Sciatic nerve (tissue), 2 donors: ENCODE results near the gene SMYD3. TPM values are rescaled to one million over a fixed set of nuclear protein-coding genes. Genes with fewer than 3 reads are reported as not detected.
"Not testable (repeated sequence)": the region's sequence is repeated elsewhere in the genome, so short reads cannot be mapped to it uniquely, and the experiment has no call there.

Experiments
- ATAC-seq: fragments of 200-7000 bp; cut with Tn5 transposase; one replicate; pipeline ENCODE4 v1.9.1; 2020; ENCODE audit warnings: mild to moderate bottlenecking, moderate library complexity
- DNase-seq: peaks from one replicate; pipeline ENCODE4 v3.0.0-alpha.2; 2020; ENCODE audit warnings: low spot score
- intact Hi-C: fragments of 100-400 bp; cut with DNase I; formaldehyde crosslinking; loops from one replicate; pipeline ENCODE4 v1.14.2; 2022
- total RNA-seq: library from RNA; stranded (reverse); fragmentation: NEBNext Ultra II Directional; extraction: Animal tissue kit (Norgen Biotek cat#: 25700); gene quantifications from one replicate; pipeline ENCODE4 v1.2.1, GENCODE V29; 2021
- donor health status: DM: no; HTN: no; CAD: no.
- donor health status: DM: no; HTN: no; CAD: no.

The SMYD3 gene
- total RNA-seq, 1 donor from 2014 or later = 27.7 TPM

DNA sequence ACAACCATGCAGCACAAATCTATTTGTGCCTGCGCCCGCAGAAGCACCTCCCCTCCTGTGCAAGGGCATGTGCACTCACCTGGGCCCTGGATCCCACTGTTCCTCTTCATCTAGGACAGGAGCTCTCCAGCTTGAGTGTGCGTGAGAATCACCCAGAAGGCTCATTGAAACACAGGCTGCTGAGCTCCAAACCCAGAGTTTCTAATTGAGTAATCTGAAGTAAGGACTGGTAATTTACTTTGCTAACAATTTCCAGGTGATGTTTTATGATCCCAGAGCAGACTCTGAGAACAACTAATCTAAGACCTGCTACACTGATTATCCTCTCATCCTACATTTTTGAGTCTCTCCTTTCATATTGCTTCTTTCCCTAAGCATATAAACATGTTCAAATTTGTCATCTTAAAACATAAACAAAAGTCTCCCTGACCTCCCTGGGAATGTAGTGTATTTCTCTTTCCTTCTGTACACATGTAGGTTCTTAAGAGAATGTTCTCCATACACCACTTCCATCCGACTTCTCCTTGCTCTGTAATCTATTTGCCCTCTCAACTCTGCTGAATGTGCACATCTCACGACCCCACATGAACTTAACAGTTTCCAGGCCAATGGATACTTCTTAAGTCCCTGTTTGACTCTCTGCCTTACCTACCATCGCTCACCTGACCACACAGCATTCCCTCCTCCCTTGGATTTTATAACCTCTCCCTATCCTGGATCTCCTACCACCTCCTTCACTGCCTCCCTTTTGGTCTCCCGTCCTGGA is 522.5 kb downstream of the SMYD3 start:
- intact Hi-C loops = no loop called here
- ATAC-seq (no peak), DNase-seq (no peak)

DNA sequence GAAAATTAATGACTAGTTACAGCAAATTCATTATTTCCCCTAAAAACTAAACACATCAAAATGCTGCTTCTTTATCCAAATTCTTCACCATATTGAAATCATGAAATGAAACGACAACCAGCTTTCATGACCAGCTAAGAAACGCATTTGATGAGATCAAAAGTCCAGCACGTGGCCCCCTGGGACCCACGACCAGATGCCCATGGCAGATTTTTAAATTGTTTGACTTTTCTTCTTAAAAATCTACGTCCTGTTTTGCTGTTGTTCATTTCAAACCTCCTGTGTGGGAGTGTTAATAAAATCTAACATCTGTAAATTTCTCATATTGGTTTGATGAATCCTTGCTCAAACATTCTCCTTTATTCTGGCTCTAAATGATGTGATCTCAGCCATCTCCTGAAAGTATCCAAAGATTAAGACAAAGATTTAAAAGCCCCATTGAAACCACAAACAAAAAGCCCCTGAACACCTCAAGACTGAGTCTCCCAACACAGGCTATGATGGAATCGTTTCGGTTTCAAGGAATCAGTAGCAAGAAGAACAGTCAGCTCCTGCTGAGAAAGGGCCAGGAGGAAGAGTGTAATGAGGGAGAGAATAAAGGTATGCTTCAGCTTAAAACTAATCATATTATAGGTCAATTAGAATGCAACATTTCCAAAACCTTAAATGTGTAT is 523.6 kb downstream of the SMYD3 start:
- intact Hi-C loops = no loop called here
- no peak for DNase-seq
- no peak for ATAC-seq

DNA sequence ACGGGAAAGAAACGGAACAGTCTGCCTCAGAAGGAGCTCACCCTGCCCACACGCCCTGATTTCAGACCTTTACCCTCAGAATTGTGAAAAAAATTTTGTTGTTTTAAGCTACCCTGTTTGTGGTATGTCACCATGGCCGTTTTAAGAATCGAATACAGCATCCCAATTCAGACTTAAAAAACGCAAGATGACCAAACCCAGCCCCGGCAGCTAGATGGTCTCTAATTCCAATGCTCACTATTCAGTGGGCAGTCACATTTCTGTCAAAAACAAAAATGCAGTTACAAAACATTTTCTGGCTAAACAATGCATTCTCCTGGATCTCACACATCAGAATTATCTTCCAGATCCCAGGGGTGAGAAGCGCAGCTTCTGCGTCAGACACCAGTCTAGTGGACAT is 527.5 kb downstream of the SMYD3 start:
- ATAC-seq (no peak), DNase-seq (no peak)
- intact Hi-C loops = no loop called here

DNA sequence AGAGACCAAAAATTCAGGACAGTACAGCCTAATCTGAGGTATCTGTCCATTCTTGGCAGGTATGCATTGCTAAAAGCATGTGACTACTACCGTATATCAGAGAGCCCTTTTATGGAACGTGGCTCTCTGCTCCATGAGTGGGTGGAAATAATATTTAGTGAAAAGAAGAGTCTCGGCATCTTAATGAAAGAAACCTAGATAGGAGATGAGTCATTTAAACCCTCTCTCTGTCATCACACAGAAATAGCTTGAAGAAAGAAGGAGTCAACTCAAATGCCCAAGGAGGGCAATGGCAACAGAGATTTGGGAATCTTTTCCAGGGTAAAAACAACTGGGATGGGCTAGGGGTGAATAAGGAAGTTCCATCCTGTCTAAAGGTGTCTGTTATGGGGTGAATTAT is 528.2 kb downstream of the SMYD3 start:
- no peak for DNase-seq
- ATAC-seq = no peak
- intact Hi-C loops = no loop called here

DNA sequence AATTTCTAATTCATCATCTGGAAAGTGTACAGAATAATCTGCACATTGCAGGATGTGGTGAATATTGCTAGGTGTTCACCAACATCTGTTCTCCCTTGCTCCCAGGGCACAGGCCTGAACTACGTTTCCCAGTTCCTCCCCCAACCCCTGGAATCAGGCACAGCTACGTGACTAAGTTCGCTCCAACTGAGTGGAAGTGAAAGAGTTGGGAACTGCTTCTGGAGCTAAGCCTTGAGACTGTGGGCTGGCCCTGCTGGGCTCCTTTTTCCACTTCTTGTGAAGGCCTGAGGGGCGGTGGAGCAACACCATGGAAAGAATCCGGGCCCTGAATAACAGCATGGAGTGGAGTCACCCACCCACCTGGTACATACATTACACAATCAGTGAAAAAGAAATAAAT is 534.6 kb downstream of the SMYD3 start:
- intact Hi-C loops = no loop called here
- DNase-seq (no peak), ATAC-seq (no peak)

DNA sequence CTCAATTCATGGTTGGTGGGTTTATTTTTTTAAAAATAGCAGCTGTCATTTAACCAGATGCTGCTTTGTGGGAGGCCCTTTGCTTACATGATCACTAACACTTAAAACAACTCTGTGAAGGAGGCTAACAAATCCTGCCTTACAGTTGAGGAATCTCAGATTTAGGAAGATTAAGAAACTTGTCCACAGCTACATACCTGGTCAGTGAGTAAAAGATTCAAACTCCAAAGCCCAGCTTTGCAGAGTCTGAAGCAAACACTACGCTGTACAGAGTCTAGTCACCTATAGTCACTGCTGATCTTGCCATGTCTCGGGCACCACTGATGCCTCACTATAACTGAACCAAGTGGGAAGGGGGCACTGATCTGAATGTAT is 535.4 kb downstream of the SMYD3 start:
- DNase-seq = no peak
- intact Hi-C loops = no loop called here
- no peak for ATAC-seq

DNA sequence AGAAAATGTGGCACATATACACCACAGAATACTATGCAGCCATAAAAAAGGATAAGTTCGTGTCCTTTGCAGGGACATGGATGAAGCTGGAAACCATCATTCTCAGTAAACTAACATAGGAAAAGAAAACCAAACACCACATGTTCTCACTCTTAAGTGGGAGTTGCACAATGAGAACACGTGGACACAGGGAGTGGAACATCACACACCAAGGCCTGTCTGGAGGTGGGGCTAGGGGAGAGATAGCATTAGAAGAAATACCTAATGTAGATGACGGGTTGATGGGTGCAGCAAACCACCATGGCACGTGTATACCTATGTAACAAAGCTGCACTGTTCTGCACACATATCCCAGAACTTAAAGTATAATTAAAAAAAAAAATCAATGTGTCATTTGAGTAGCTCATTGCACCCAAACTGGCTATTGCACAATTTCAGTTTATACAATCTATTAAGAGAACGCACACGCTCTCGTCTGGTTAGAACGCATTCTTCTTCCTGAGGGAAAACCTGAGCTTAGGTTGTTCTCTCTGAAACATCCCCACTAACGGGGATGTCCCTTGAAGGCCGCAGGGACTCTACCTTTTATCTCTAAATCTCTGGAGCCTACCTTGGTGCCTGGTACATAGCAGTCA is 535.9 kb downstream of the SMYD3 start:
- not testable (repeated sequence) for ATAC-seq, DNase-seq

DNA sequence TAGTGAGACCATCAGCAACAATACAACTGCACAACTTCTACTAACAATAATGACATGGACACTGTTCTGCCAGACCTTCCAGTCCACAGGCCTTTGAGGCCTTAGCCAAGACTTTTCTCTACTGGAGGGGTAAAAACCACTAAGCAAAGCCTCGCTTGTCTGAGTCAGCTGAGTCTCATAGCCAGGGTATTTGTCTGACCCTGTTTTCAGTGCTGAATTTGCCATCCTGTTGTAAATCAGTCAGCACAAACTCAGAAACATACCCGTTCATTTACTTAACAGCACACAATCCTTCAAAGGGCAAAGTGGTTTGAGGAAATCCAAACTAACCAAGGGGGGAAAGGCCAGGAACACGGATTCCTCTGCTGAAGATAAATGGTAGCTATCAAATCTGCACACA is 537.8 kb downstream of the SMYD3 start:
- no peak for DNase-seq
- ATAC-seq = no peak
- intact Hi-C loops = no loop called here

More for the DNA sequence above, 535.9 kb downstream of the SMYD3 start:
- intact Hi-C loops = not testable (repeated sequence)

DNA sequence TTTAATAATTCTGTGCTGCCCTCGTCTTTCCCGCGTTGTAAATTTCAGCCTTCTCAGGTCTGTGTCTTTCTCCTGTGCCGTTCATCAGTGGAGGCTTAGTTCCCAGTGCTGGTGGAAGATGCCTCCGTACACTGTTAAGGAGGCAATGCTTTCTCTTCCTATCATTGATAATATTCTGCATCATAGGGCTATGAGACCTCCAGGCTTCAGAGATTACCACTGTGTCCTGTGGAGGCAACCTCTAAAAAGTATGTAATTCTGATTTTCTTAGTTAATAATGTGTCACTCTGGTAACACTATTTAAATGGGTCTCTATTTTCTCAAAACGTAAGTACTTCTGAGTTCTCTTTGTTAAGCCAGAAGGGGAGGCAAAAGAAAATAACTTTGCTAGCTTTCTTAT is 538.3 kb downstream of the SMYD3 start:
- ATAC-seq (no peak), DNase-seq (no peak)
- intact Hi-C loops = no loop called here

DNA sequence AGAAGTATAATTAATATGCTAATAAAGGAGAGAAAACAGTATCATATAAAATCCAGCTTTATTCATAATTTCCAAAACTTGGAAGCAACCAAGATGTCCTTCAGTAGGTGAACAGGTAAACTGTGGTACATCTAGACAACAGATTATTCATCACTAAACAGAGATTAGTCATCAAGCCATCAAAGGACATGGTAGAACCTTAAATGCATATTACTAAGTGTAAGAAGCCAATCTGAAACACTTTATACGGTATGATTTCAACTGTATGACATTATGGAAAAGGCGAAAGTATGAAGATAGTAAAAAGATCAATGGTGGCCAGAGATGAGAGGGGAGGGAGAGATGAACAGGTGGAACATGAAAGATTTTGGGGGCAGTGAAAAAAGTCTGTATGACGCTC is 541.7 kb downstream of the SMYD3 start:
- ATAC-seq = no peak
- no peak for DNase-seq
- intact Hi-C loops = no loop called here

DNA sequence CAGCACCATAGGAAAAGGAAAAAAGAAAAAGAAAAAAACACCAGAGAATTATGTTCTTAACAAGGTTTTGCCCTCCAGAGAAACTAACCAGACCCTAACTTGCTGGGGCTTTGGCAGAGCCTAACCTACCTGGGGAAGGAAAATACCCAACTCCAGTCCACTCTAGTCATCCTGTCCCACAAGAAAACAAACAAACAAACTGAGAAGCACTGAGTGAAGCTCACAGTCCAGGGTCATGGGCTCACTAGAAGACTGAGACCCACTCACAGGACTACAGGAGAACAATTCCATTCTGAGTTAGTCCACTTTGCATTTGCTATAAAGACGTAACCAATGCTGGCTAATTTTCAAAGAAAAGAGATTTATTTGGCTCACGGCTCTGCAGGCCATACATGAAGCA is 543.4 kb downstream of the SMYD3 start:
- DNase-seq (no peak), ATAC-seq (no peak)
- intact Hi-C loops = no loop called here

DNA sequence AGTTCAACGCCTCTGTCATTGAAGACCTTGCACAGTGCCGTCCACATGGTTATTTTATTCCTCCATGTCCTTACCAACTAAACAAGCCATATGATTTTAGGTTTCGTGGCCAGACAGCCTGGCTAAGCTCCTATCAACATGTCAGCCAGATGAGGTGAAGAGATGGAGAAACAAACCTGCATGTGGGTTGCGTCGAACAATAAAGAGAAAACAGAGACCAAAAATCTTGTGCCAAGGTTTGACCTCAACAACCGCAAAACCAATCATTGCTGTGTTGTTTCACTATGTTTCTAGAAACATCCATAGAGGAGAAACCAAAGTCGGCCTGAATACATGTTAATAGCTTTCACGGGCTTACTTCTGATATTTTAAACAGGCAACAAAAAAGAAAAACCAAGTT is 544.6 kb downstream of the SMYD3 start:
- ATAC-seq = no peak
- intact Hi-C loops = no loop called here

DNA sequence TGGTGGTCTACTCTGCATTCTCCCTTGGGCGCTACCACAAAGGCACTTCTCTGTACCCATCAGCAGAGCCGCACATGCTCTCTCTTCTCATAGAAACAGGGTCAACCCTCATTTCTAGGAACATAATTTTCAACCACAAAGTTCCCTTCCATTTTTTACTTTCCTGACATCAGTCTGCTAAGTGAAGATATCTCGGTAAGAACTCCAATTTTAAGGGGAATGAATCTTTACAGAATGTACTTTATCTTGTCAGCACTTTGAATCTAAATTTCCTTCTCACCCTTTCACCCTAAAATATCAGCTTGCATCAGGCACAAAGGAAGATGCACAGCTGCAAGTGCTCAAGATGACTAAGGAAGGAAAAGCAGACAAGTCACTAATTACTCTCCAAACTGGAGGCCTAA is 545.9 kb downstream of the SMYD3 start:
- intact Hi-C loops = no loop called here
- ATAC-seq (no peak), DNase-seq (no peak)

More for the DNA sequence above, 544.6 kb downstream of the SMYD3 start:
- no peak for DNase-seq

DNA sequence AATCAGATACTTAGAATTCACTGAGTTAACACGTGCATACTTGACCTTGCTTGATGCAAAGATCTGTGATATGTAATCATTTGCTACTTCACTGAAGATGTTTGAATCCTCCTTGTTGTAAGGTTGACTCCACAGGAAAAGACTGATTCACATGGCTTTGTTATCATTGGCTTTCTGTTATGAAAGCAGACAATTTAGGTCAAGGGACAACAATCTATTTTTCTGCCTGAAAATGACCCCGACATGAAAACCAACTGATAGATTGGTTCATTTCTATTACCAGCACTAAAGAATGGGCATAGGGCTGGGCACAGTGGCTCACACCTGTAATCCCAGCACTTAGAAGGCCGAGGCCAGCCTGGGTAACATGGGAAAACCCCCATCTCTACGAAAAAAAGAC is 546.9 kb downstream of the SMYD3 start:
- intact Hi-C loops = no loop called here

DNA sequence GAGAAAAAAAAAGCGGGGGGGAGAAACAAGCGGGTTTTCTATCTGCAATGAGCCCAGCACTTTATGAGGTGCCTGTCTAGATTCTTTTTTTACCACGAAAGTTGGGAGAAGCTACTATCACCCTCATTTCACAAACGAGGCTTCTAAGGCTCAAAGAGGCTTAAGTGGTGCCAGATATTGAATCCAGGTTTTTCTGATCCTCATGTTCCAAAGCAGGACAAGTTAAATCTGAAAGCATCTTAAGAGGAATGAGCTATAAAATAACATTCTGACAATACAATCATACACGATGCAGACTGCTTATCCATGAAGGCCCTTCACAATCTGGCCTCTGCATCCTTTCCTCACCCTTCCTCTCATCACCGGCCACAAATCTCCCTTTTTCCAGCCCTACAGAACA is 549.1 kb downstream of the SMYD3 start:
- intact Hi-C loops = no loop called here

More for the DNA sequence above, 546.9 kb downstream of the SMYD3 start:
- no peak for DNase-seq
- no peak for ATAC-seq

DNA sequence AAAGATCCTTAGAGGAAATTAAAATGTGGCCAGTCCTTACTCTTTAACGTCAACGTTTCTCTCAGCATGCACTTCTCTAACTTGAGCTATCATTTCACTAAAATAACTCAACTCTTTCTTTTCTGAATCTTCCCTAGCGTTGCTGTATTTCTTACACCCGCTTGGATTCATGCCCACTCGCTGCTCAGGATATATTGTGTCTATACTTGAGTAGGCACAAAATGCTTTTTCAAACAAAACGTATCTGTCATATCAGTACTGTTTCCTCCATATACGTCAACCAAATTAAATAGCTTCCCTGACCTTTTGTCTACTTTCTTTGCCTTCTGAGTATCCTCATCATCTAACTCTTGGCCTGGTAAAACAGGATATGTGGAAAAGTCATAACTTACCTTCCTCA is 549.7 kb downstream of the SMYD3 start:
- intact Hi-C loops = no loop called here
- ATAC-seq (no peak), DNase-seq (no peak)

More for the DNA sequence above, 549.1 kb downstream of the SMYD3 start:
- no peak for DNase-seq
- ATAC-seq = no peak

DNA sequence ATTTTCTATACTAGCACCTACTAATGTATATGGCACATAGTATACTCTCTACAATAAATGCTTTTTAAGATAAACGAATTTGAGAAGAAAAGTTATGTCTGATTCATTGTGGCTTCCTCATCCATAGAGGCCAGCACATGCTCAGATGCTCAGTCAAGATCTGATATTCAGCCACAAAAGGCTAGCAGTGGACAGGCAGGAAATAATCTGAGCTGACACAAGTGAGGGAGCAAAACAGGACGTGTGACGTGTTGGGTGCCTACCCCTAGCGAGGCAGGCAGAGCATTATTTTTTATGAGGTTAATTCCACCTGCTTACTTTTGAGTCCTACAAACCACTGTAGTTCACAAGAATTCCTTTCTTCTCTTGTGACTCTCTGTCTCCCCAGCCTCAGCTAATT is 550.9 kb downstream of the SMYD3 start:
- intact Hi-C loops = no loop called here
- ATAC-seq = no peak
- DNase-seq = no peak

DNA sequence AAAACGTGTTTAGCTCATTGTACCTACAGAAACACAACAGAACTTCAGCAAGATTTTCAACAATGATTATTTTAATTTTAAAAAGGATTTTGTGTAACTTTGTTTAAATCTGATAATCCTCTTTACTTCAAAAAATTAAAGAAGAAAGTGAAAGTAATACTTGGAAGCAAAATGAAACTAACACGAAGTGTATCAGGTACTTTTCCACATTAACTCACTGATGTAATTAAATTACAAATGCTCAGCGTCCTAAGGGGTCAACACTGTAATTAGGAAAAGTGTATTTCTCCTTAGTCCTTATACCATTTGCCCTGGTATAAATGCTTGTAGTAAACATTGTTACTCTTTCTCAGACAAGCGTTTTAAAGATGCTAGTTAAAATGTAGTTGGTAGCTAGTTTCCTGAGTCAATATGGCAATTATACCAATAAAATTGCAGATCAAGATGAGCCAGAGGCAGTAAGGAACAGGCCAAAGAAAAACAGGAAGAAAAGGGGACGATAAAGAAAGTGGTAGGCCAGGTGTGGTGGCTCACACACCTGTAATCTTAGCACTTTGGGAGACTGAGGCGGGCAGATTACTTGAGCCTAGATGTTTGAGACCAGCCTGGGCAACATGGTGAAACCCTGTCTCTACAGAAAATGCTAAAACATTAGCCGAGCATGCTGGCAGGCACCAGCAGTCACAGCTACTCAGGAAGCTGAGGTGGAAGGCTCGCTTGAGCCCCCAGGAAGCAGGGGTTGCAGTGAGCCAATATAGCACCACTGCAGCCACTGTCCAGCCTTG is 553.0 kb downstream of the SMYD3 start:
- DNase-seq = no peak
- no peak for ATAC-seq
- intact Hi-C loops = no loop called here

DNA sequence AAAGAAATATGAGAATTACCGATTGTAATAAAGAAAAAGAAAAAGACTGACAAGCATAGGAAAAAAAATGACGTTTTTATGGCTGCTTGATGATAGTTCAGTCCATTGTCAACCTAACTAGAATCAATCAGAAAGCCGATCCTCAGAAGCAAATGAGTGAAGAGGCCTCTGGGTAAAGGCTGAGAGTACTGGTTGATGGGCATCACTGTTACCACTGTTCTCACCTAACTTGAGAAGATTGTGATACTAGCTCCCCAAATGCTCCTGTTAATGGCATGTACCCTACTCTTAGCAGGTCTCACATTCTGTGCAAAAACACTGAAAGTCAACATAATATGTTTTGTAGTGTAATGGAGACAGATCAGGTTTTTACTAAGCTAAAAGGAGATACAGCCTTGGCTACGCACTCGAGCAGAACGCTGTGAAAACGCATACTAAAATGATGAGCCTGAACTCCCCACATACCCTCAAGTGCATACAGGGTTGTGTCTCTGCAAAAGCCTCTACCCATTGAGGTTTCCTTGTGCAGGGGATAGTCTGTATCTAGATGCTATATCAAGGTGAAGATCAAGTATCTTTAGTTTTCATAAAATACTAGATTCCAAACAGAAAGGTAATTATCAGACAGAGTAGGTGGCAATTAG is 554.6 kb downstream of the SMYD3 start:
- ATAC-seq = no peak
- intact Hi-C loops = no loop called here
- no peak for DNase-seq
